HEK293T (cell line): Measurements from ENCODE around the gene FYB1.

Experiments used
- BHLHE40 ChIP-seq: fragments of 450-650 bp; IDR thresholded peaks from 2 replicates; pipeline ENCODE4 v1.6.1; 2016; ENCODE audit warnings: mild to moderate bottlenecking, moderate library complexity, borderline replicate concordance
- FOXA1 ChIP-seq: fragments of 450-650 bp; IDR thresholded peaks from 2 replicates; pipeline ENCODE4 v1.6.1; 2016; ENCODE audit warnings: mild to moderate bottlenecking
- FOXK2 ChIP-seq: fragments of 450-650 bp; IDR thresholded peaks from 2 replicates; pipeline ENCODE4 v1.6.1; 2016; ENCODE audit warnings: mild to moderate bottlenecking
- FOXM1 ChIP-seq: fragments of 450-650 bp; IDR thresholded peaks from 2 replicates; pipeline ENCODE4 v1.6.1; 2017; ENCODE audit warnings: mild to moderate bottlenecking, borderline replicate concordance
- HDGF ChIP-seq: fragments of 450-650 bp; IDR thresholded peaks from 2 replicates; pipeline ENCODE4 v1.6.1; 2017; ENCODE audit warnings: antibody characterized with exemption, borderline replicate concordance
- SP1 ChIP-seq: fragments of 450-650 bp; IDR thresholded peaks from 2 replicates; pipeline ENCODE4 v1.6.1; 2017
- ZNF384 ChIP-seq: fragments of 450-650 bp; IDR thresholded peaks from 2 replicates; pipeline ENCODE4 v1.6.1; 2016

DNA sequence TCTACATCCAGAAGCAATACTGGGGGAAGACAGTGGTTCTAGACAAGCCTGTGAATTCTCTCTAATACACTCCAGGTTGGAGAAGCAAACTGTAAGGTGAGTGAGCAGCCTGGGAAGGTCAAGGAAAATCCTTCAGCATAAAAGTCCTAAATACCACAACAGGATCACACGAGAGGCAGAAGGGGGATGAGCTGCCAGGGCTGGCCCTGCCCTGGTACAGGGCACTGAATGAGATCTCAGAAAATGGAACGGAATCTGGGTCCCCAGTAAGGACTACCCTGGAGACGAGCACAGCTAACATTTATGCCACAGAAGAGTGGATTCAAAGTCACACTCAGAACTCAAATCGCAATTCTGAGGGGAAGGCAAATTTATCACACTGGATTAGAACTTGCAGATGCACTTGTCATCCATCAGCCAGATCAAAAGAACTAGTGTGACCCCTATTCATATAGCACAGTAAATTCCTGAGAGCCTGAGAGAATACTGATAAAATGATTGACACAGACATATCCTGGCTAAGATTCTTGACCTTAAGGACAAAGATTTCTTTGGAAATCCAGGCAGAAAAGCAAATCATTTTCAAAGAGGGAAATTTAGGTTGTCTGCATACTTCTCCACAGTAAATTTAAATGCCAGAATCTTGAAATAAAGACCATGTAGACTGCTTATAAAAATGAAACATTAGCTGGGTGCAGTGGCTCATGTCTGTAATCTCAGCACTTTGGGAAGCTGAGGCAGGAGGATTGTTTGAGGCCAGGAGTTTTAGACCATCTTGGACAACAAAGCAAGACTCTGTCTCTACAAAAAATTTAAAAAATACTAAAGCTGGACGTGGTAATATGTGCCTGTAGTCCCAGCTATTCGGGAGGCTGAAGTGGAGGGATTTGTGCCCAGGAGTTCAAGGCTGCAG, 25.6 kb downstream of the FYB1 start:
- TF ChIP-seq BHLHE40: no peak
- TF ChIP-seq FOXK2: no peak
- TF ChIP-seq ZNF384: no peak
- TF ChIP-seq SP1: no peak
- no peak for TF ChIP-seq HDGF
- no peak for TF ChIP-seq FOXM1
- no peak for TF ChIP-seq FOXA1
